HG03066 (cell line): ENCODE data around the gene AK8.
"Not testable (repeated sequence)": the region's sequence is repeated elsewhere in the genome, so short reads cannot be mapped to it uniquely, and the experiment has no call there.

ENCODE experiments used
- ATAC-seq: cut with Tn5 transposase; IDR thresholded peaks from one replicate; pipeline ENCODE4 v1.9.1; 2021; ENCODE audit warnings: low read depth; ENCODE audit not compliant: unreplicated experiment

The AK8 gene

GRCh38 chr9:132723809-132724208 lies 154.3 kb downstream of the AK8 start:
- no peak for ATAC-seq

- no peak for ATAC-seq
Observed at GRCh38 chr9:132722564-132723065, 155.5 kb downstream of the AK8 start.

GRCh38 chr9:132721661-132722060 lies 156.4 kb downstream of the AK8 start:
- no peak for ATAC-seq

- ATAC-seq: not testable (repeated sequence)
Observed at GRCh38 chr9:132718381-132718928, 159.6 kb downstream of the AK8 start.

GRCh38 chr9:132717326-132717945 lies 160.6 kb downstream of the AK8 start:
- no peak for ATAC-seq

GRCh38 chr9:132716007-132716406 lies 162.1 kb downstream of the AK8 start:
- ATAC-seq: no peak

GRCh38 chr9:132712753-132713152 lies 165.3 kb downstream of the AK8 start:
- no peak for ATAC-seq

GRCh38 chr9:132711846-132712245 lies 166.2 kb downstream of the AK8 start:
- no peak for ATAC-seq

GRCh38 chr9:132711152-132711551 lies 166.9 kb downstream of the AK8 start:
- not testable (repeated sequence) for ATAC-seq

GRCh38 chr9:132710333-132710732 lies 167.8 kb downstream of the AK8 start:
- ATAC-seq: no peak

GRCh38 chr9:132708769-132709430 lies 169.2 kb downstream of the AK8 start:
- ATAC-seq: no peak

GRCh38 chr9:132708239-132708638 lies 169.8 kb downstream of the AK8 start:
- no peak for ATAC-seq

GRCh38 chr9:132703336-132703735 lies 174.7 kb downstream of the AK8 start:
- ATAC-seq: no peak

GRCh38 chr9:132702254-132702653 lies 175.8 kb downstream of the AK8 start:
- ATAC-seq: no peak

- ATAC-seq: no peak
Observed at GRCh38 chr9:132699956-132700355, 178.1 kb downstream of the AK8 start.

- no peak for ATAC-seq
Observed at GRCh38 chr9:132698989-132699388, 179.1 kb downstream of the AK8 start.

GRCh38 chr9:132697230-132697629 lies 180.9 kb downstream of the AK8 start:
- no peak for ATAC-seq

- ATAC-seq: no peak
Observed at GRCh38 chr9:132694144-132694543, 183.9 kb downstream of the AK8 start.

- ATAC-seq: no peak
Observed at GRCh38 chr9:132690696-132691095, 187.4 kb downstream of the AK8 start.

- no peak for ATAC-seq
Observed at GRCh38 chr9:132683873-132684272, 194.2 kb downstream of the AK8 start.

GRCh38 chr9:132681561-132681960 lies 196.5 kb downstream of the AK8 start:
- ATAC-seq: no peak
